ENCODE data around the gene TMC2.

GRCh38 chr20:2602046-2602735 lies 65.8 kb downstream of the TMC2 start:
- no peak for TF ChIP-seq CTCF (IDR thresholded peaks at IDR 0.05)
- TF ChIP-seq POLR2A (IDR thresholded peaks at IDR 0.05) = no peak
